Measurements from ENCODE around the gene BRD9. TPM values are rescaled to one million over a fixed set of nuclear protein-coding genes. Genes with fewer than 3 reads are reported as not detected.
"Not testable (repeated sequence)": the region's sequence is repeated elsewhere in the genome, so short reads cannot be mapped to it uniquely, and the experiment has no call there.

BRD9 gene
- total RNA-seq, 4 donors from 2014 or later, result 29.6 to 91.3 (median 37.9) TPM

GRCh38 chr5:916441-917293, 24.1 kb upstream of the BRD9 start:
- in situ Hi-C loops (cut with MboI; ENCODE audit: low pct_ligation_motif_present in 1 of 4, low pct_unique_long_range_greater_than_20kb in 1 of 4, low sequenced_read_pairs in 3 of 4), result loop anchor here in 1 of 4 donors (25.0 kb wide), 1 partner anchor 254 kb away; no protein-coding TSS in a partner anchor
- 82 to 90% methylated on average over 2 to 14 of the region's 14 CpGs for WGBS, 2 donors (ENCODE audit: low coverage in 1 of 2)

GRCh38 chr5:915946-916345, 23.3 kb upstream of the BRD9 start:
- no peak for TF ChIP-seq CTCF (IDR thresholded peaks at IDR 0.05)
- no peak for TF ChIP-seq POLR2A (IDR thresholded peaks at IDR 0.05)
- no peak for TF ChIP-seq POLR2AphosphoS5 (IDR thresholded peaks at IDR 0.05)
- no peak for TF ChIP-seq EP300 (IDR thresholded peaks at IDR 0.05; ENCODE audit: low read depth)
- Histone ChIP-seq H3K4me3 (no peak overlapping the region), H3K36me3 (no peaks in the 10 kb centered on the region), H3K4me1 (no peaks in the 10 kb centered on the region), H3K27me3 (no peaks in the 10 kb centered on the region), H3K9me3 (no peaks in the 10 kb centered on the region), H3K27ac (no peak overlapping the region)
- 93% methylated on average over 11 of the region's 12 CpGs; no CpG with 5 or more reads in 1 of the 2 donors for WGBS, 2 donors (ENCODE audit: low coverage in 1 of 2)
- no peak for DNase-seq
- intact Hi-C loops (cut with DNase I; ENCODE audit: low total_unique reads), result no loop called here
- in situ Hi-C loops (cut with MboI; ENCODE audit: low pct_ligation_motif_present in 1 of 4, low pct_unique_long_range_greater_than_20kb in 1 of 4, low sequenced_read_pairs in 3 of 4), result loop anchor here in 1 of 4 donors (25.0 kb wide), 1 partner anchor 254 kb away; no protein-coding TSS in a partner anchor

More at GRCh38 chr5:916441-917293, 24.1 kb upstream of the BRD9 start:
- DNase-seq, result no peak
- no peak for TF ChIP-seq POLR2A (IDR thresholded peaks at IDR 0.05)
- H3K4me3 ChIP-seq, result no peak overlapping the region
- intact Hi-C loops (cut with DNase I; ENCODE audit: low total_unique reads), result no loop called here
- no peaks in the 10 kb centered on the region for H3K27me3 ChIP-seq
- no peaks in the 10 kb centered on the region for H3K4me1 ChIP-seq
- no peak overlapping the region for H3K27ac ChIP-seq
- H3K36me3 ChIP-seq, result no peaks in the 10 kb centered on the region
- no peaks in the 10 kb centered on the region for H3K9me3 ChIP-seq

- 94 to 100% methylated on average over 1 to 12 of the region's 12 CpGs for WGBS, 2 donors (ENCODE audit: low coverage in 1 of 2)
- in situ Hi-C loops (cut with MboI; ENCODE audit: low pct_ligation_motif_present in 1 of 4, low pct_unique_long_range_greater_than_20kb in 1 of 4, low sequenced_read_pairs in 3 of 4), result loop anchor here in 1 of 4 donors (25.0 kb wide), 1 partner anchor 253 kb away; no protein-coding TSS in a partner anchor
These were observed 22.7 kb upstream of the BRD9 start for GRCh38 chr5:915346-915745.

GRCh38 chr5:914612-915011, 22.0 kb upstream of the BRD9 start:
- no peaks in the 10 kb centered on the region for H3K27me3 ChIP-seq
- intact Hi-C loops (cut with DNase I; ENCODE audit: low total_unique reads), result no loop called here
- 91 to 93% methylated on average over 5 to 7 of the region's 7 CpGs for whole genome bisulfite sequencing, 2 donors (ENCODE audit: low coverage in 1 of 2)

More at GRCh38 chr5:915346-915745, 22.7 kb upstream of the BRD9 start:
- DNase-seq; H3K9me3 ChIP-seq; intact Hi-C loops (cut with DNase I; ENCODE audit: low total_unique reads); H3K27me3 ChIP-seq; H3K27ac ChIP-seq; H3K4me3 ChIP-seq; H3K36me3 ChIP-seq; H3K4me1 ChIP-seq: not testable (repeated sequence)

More at GRCh38 chr5:914612-915011, 22.0 kb upstream of the BRD9 start:
- Histone ChIP-seq H3K27ac (no peak overlapping the region), H3K4me1 (no peaks in the 10 kb centered on the region), H3K4me3 (no peak overlapping the region), H3K9me3 (no peaks in the 10 kb centered on the region), H3K36me3 (no peaks in the 10 kb centered on the region)
- no peak for TF ChIP-seq CTCF (IDR thresholded peaks at IDR 0.05)
- no peak for TF ChIP-seq POLR2A (IDR thresholded peaks at IDR 0.05)
- no peak for TF ChIP-seq POLR2AphosphoS5 (IDR thresholded peaks at IDR 0.05)
- no peak for TF ChIP-seq EP300 (IDR thresholded peaks at IDR 0.05; ENCODE audit: low read depth)
- no peak for DNase-seq
- in situ Hi-C loops (cut with MboI; ENCODE audit: low pct_ligation_motif_present in 1 of 4, low pct_unique_long_range_greater_than_20kb in 1 of 4, low sequenced_read_pairs in 3 of 4), result loop anchor here in 1 of 4 donors (25.0 kb wide), 1 partner anchor 252 kb away; no protein-coding TSS in a partner anchor

Data from transverse colon (tissue), 4 donors.